WERI-Rb-1 (cell line): ENCODE measurements around the gene RPLP2.

Experiments used
- DNase-seq: peaks from one replicate; pipeline ENCODE4 v3.0.0-alpha.2; 2020
- H3K27ac ChIP-seq: fragments of 250-450 bp; sonication (Bioruptor Pico); 2 replicates; pipeline ENCODE4 v1.5.1; 2020; ENCODE audit warnings: mild to moderate bottlenecking, moderate library complexity
- H3K27me3 ChIP-seq: fragments of 250-450 bp; sonication (Bioruptor Pico); 2 replicates; pipeline ENCODE4 v1.5.1; 2021; ENCODE audit warnings: mild to moderate bottlenecking, low read depth, moderate library complexity; ENCODE audit not compliant: insufficient read depth, severe bottlenecking
- H3K36me3 ChIP-seq: fragments of 250-450 bp; sonication (Bioruptor Pico); 2 replicates; pipeline ENCODE4 v1.5.1; 2020; ENCODE audit warnings: mild to moderate bottlenecking, moderate library complexity
- H3K4me3 ChIP-seq: 2 replicates; pipeline ENCODE4 v1.5.1; 2011; ENCODE audit warnings: low read depth, mild to moderate bottlenecking, control low read depth, low read length
- H3K9me3 ChIP-seq: fragments of 250-450 bp; sonication (Bioruptor Pico); 2 replicates; pipeline ENCODE4 v1.5.1; 2021; ENCODE audit warnings: mild to moderate bottlenecking, moderate library complexity; ENCODE audit not compliant: severe bottlenecking
- CTCF ChIP-seq: IDR thresholded peaks from 2 replicates; pipeline ENCODE4 v1.5.1; 2011; ENCODE audit warnings: low read depth, mild to moderate bottlenecking, control low read depth, inconsistent platforms, low read length

RPLP2 gene

GRCh38 chr11:855330-855674 is 45.5 kb downstream of the RPLP2 start:
- H3K36me3 ChIP-seq = no peaks in the 10 kb centered on the region
- DNase-seq = no peak
- H3K27me3 ChIP-seq = no peaks in the 10 kb centered on the region
- no peaks in the 10 kb centered on the region for H3K9me3 ChIP-seq
- H3K27ac ChIP-seq = peak overlapping the region; percentile 38
- H3K4me3 ChIP-seq = no peak overlapping the region
- no peak for TF ChIP-seq CTCF

- Histone ChIP-seq H3K9me3 (no peaks in the 10 kb centered on the region), H3K36me3 (no peaks in the 10 kb centered on the region), H3K27me3 (no peaks in the 10 kb centered on the region), H3K27ac (peak overlapping the region; percentile 10), H3K4me3 (no peak overlapping the region)
- TF ChIP-seq CTCF = no peak
- no peak for DNase-seq
Observed at GRCh38 chr11:855796-856195, 46.0 kb downstream of the RPLP2 start.

- H3K27ac ChIP-seq = peak overlapping the region; percentile 10
- H3K36me3 ChIP-seq = no peaks in the 10 kb centered on the region
- no peaks in the 10 kb centered on the region for H3K27me3 ChIP-seq
- no peaks in the 10 kb centered on the region for H3K9me3 ChIP-seq
- DNase-seq = no peak
- no peak overlapping the region for H3K4me3 ChIP-seq
- TF ChIP-seq CTCF = no peak
Observed at GRCh38 chr11:856397-856796, 46.6 kb downstream of the RPLP2 start.

GRCh38 chr11:858053-858761 is 48.4 kb downstream of the RPLP2 start:
- no peak overlapping the region for H3K27ac ChIP-seq
- H3K4me3 ChIP-seq = no peak overlapping the region
- no peak for TF ChIP-seq CTCF
- no peaks in the 10 kb centered on the region for H3K9me3 ChIP-seq
- 0 out of 2 replicates have a peak, but pooled peaks cover under 1% of the 10 kb centered on the region for H3K36me3 ChIP-seq
- no peak for DNase-seq
- H3K27me3 ChIP-seq = no peaks in the 10 kb centered on the region

GRCh38 chr11:858762-859339 is 49.1 kb downstream of the RPLP2 start:
- TF ChIP-seq CTCF = no peak
- DNase-seq = no peak
- H3K27ac ChIP-seq = no peak overlapping the region
- H3K36me3 ChIP-seq = peaks cover 3% of the 10 kb centered on the region; the same call in 1 of the 2 replicates
- H3K4me3 ChIP-seq = no peak overlapping the region
- H3K9me3 ChIP-seq = no peaks in the 10 kb centered on the region
- no peaks in the 10 kb centered on the region for H3K27me3 ChIP-seq
